ENCODE measurements around the gene WDCP.

WDCP gene

DNA sequence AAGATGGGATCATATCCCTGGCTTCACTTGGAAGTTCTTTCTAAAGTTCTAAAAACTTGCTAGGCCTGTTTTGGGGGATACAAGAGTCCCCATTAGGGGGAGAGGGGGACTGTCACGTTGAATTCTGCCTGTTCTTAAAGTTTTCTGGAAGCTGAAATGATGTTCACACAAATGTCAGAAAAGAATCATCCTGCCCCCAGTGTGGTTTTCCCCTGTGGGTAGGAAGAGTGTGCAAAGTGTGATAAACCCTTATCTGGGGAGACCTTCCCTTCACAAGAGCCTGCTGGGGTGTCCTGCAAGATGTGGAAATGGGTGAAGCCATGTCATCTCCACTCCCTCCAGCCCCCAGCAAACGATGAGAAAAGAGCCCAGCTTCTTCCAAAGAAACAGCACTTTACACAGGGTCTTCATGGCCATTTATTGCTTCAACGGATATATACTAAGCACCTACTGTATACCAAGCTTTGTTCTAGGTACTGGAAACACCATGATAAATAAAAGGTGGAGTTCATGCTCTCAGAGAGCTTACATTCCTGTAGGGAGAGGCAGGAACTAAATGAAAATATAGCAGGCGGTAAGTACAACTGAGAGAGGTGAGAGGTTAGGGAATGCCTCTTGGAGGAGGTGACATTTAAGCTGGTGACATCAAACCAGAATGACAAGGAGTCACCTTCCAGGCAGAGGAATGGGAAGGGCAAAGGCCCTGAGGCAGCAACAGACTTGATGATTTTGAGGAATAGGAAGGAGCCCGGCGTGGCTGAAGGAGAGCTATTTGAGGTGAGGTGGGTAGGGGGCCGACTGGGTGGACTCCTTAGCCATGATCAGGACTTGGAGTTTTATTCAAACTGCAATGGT, 35.7 kb downstream of the WDCP start:
- H3K4me1 ChIP-seq (ENCODE audit: low read length), result no peaks in the 10 kb centered on the region
- H3K36me3 ChIP-seq (replicated peaks; ENCODE audit: insufficient read depth, low read length), result no peaks in the 10 kb centered on the region
- H3F3A ChIP-seq (ENCODE audit: insufficient read depth, low read length), result no peaks in the 10 kb centered on the region
- no peak for DNase-seq
- TF ChIP-seq EZH2 (optimal IDR thresholded peaks at IDR 0.05; ENCODE audit: low read depth, low read length) (no peak), EZH2phosphoT487 (IDR thresholded peaks at IDR 0.05; ENCODE audit: low read length) (no peak)
- TF ChIP-seq, protein P1, sequence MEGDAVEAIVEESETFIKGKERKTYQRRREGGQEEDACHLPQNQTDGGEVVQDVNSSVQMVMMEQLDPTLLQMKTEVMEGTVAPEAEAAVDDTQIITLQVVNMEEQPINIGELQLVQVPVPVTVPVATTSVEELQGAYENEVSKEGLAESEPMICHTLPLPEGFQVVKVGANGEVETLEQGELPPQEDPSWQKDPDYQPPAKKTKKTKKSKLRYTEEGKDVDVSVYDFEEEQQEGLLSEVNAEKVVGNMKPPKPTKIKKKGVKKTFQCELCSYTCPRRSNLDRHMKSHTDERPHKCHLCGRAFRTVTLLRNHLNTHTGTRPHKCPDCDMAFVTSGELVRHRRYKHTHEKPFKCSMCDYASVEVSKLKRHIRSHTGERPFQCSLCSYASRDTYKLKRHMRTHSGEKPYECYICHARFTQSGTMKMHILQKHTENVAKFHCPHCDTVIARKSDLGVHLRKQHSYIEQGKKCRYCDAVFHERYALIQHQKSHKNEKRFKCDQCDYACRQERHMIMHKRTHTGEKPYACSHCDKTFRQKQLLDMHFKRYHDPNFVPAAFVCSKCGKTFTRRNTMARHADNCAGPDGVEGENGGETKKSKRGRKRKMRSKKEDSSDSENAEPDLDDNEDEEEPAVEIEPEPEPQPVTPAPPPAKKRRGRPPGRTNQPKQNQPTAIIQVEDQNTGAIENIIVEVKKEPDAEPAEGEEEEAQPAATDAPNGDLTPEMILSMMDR (IDR thresholded peaks at IDR 0.05; ENCODE audit: low read length), result no peak
- H3K4me3 ChIP-seq (ENCODE audit: low read length), result no peak overlapping the region
- H4K20me1 ChIP-seq (ENCODE audit: insufficient read depth, low read length), result no peaks in the 10 kb centered on the region
- H3K9me3 ChIP-seq (replicated peaks; ENCODE audit: insufficient read depth, low read length), result no peaks in the 10 kb centered on the region
- no peak overlapping the region for H2AFZ ChIP-seq (ENCODE audit: low read length)
- no peaks in the 10 kb centered on the region for H3K79me2 ChIP-seq (ENCODE audit: low read length)
- no peak overlapping the region for H3K27ac ChIP-seq (ENCODE audit: low read length)
- no peak overlapping the region for H3K9ac ChIP-seq (ENCODE audit: low read length)
- no peak overlapping the region for H3K4me2 ChIP-seq (ENCODE audit: low read depth, low read length)
- H3K9me2 ChIP-seq (replicated peaks; ENCODE audit: insufficient read depth, low read length), result no peaks in the 10 kb centered on the region
- H3K27me3 ChIP-seq (replicated peaks; ENCODE audit: insufficient read depth, low read length), result no peaks in the 10 kb centered on the region

DNA sequence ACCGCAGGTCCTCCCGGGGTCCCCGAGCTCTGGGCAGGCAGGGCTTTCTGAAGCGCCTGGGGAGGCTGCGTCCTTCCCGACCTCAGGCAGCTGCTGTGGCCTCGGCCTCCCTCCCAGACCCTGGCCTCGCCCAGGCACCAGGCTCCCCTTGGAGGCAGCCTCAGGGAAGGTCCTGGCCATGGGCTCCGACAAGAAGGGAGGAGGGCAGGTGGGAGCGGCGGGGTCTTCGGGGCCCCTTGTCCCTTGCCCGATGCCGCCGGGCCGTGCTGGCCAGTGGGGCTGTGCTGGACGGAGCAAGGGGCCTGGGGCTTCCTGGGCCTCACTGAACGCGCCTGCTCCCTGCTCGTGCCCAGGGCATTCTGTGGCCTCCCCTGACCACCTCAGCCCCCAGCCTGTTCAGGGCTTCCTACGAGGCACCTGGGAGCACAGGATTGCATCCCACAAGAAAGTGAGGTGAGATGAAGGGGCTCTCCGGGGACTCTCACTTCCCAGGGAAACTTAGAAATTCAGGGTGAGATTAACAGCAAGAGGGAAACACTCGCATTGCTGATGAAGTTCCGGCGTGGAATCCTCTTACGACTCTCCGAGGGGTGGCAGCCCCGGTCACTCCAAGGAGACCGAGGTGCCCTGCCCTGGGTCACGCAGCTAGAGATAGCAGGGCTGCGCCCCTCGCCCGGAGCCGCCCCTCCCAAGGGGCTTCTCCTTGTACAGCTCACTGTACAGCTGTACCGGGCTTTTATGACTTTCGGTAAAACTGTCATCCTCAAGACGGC, 36.5 kb downstream of the WDCP start:
- Histone ChIP-seq H3K9me2 (replicated peaks; ENCODE audit: insufficient read depth, low read length) (no peaks in the 10 kb centered on the region), H4K20me1 (ENCODE audit: insufficient read depth, low read length) (no peaks in the 10 kb centered on the region), H3K4me2 (ENCODE audit: low read depth, low read length) (no peak overlapping the region), H3K27me3 (replicated peaks; ENCODE audit: insufficient read depth, low read length) (no peaks in the 10 kb centered on the region), H3K9ac (ENCODE audit: low read length) (no peak overlapping the region), H2AFZ (ENCODE audit: low read length) (no peak overlapping the region), H3K79me2 (ENCODE audit: low read length) (no peaks in the 10 kb centered on the region), H3K4me3 (ENCODE audit: low read length) (no peak overlapping the region), H3K36me3 (replicated peaks; ENCODE audit: insufficient read depth, low read length) (no peaks in the 10 kb centered on the region), H3F3A (ENCODE audit: insufficient read depth, low read length) (no peaks in the 10 kb centered on the region), H3K27ac (ENCODE audit: low read length) (no peak overlapping the region), H3K9me3 (replicated peaks; ENCODE audit: insufficient read depth, low read length) (no peaks in the 10 kb centered on the region), H3K4me1 (ENCODE audit: low read length) (no peaks in the 10 kb centered on the region)
- TF ChIP-seq, protein P1 (IDR thresholded peaks at IDR 0.05; ENCODE audit: low read length), result no peak
- TF ChIP-seq EZH2phosphoT487 (IDR thresholded peaks at IDR 0.05; ENCODE audit: low read length) (no peak), EZH2 (optimal IDR thresholded peaks at IDR 0.05; ENCODE audit: low read depth, low read length) (no peak)
- DNase-seq, result no peak

DNA sequence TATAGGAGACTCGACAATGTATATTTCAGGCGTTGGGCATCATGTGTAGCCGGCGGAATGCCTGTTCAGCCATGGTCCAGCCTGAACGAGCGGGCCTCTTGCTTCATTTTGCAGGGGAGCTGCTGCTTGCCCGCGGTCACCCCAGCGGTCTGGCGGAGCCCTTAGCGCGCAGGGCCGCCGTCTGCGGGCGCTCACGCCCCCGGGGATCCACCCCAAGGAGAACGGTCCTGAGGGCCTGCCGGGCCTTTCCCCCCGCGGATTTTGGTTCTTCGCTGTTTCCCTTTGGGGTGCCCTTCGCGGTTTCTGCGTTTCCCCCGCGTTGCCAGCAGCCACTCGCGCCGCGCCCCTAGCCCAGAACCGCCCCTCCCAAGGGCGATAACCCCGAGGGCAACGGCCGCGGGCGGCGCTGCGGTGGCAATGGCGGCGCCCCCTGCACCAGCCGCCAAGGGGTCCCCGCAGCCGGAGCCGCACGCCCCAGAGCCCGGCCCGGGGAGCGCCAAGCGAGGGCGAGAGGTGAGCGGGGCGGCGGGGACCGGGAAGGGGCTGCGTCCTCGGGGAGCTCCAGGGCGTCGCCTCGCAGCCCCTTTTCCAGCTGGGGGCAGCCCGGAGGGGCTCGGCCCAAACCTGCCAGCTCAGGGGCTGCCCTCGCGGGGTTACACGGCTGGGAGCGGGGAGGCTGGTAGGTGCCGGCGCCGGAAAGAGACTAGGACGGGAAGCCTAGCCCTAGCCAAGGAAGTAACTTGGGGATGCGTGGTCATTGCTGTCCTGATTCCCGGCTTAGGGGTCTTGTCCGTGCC, 37.3 kb downstream of the WDCP start, which contains the start of gene MFSD2B:
Gene MFSD2B, plus strand, starts transcription at position 406 of the 797 bp plus-strand sequence. Its CDS starts 12 bp downstream, at position 418.
- no peaks in the 10 kb centered on the region for H3K27me3 ChIP-seq (replicated peaks; ENCODE audit: insufficient read depth, low read length)
- TF ChIP-seq, protein P1 (IDR thresholded peaks at IDR 0.05; ENCODE audit: low read length), result no peak
- TF ChIP-seq EZH2 (optimal IDR thresholded peaks at IDR 0.05; ENCODE audit: low read depth, low read length), result no peak
- DNase-seq, result no peak
- H3K4me1 ChIP-seq (ENCODE audit: low read length), result no peaks in the 10 kb centered on the region
- no peak within 1 kb of the TSS for H3K4me3 ChIP-seq (ENCODE audit: low read length)
- no peaks in the 10 kb centered on the region for H3F3A ChIP-seq (ENCODE audit: insufficient read depth, low read length)
- no peak within 1 kb of the TSS for H2AFZ ChIP-seq (ENCODE audit: low read length)
- no peak within 1 kb of the TSS for H3K9ac ChIP-seq (ENCODE audit: low read length)
- H3K9me3 ChIP-seq (replicated peaks; ENCODE audit: insufficient read depth, low read length), result no peaks in the 10 kb centered on the region
- no peaks in the 10 kb centered on the region for H4K20me1 ChIP-seq (ENCODE audit: insufficient read depth, low read length)
- H3K4me2 ChIP-seq (ENCODE audit: low read depth, low read length), result no peak within 1 kb of the TSS
- no peaks in the 10 kb centered on the region for H3K9me2 ChIP-seq (replicated peaks; ENCODE audit: insufficient read depth, low read length)
- H3K27ac ChIP-seq (ENCODE audit: low read length), result no peak within 1 kb of the TSS
- H3K79me2 ChIP-seq (ENCODE audit: low read length), result no peaks in the 10 kb centered on the region
- no peaks in the 10 kb centered on the region for H3K36me3 ChIP-seq (replicated peaks; ENCODE audit: insufficient read depth, low read length)

All from MM.1S (cell line).